HepG2 (cell line): ENCODE results near the gene POLR3GL. TPM values are rescaled to one million over a fixed set of nuclear protein-coding genes. Genes with fewer than 3 reads are reported as not detected.

Source experiments
- ATAC-seq: fragments of 200-7000 bp; cut with Tn5 transposase; 3 replicates; pipeline ENCODE4 v1.9.1; 2020; ENCODE audit warnings: mild to moderate bottlenecking, moderate library complexity
- BruUV-seq: library from RNA; stranded (reverse); fragments of 400-500 nt; replicated peaks from 2 replicates; lab custom pipeline; 2021; lab: Mats Ljungman, UMichigan
- CTCF ChIA-PET: fragments of 300-600 bp; formaldehyde crosslinking; extraction: SDS; loops from one replicate; lab custom pipeline; 2021; ENCODE audit warnings: low total read pairs, inconsistent platforms, low intra/inter-chr PET ratio; lab: Yijun Ruan, JAX
- POLR2A ChIA-PET: fragments of 350-600 bp; sonication (Branson Sonifier 250); formaldehyde crosslinking; loops from one replicate; lab custom pipeline; 2020; ENCODE audit warnings: antibody characterized with exemption, inconsistent platforms; lab: Yijun Ruan, JAX
- DNase-seq: peaks from one replicate; pipeline ENCODE4 v3.0.0-alpha.2; 2015; ENCODE audit warnings: low spot score
- FAIRE-seq: peaks from 3 replicates; lab custom pipeline; 2011; peaks lifted over from hg19 to GRCh38; lab: Jason Lieb, UNC
- H2AFZ ChIP-seq: one replicate; pipeline ENCODE4 v1.6.1; 2011; ENCODE audit warnings: low read length, inconsistent platforms
- H3K27ac ChIP-seq: fragments of 300-600 bp; 3 replicates; pipeline ENCODE4 v1.8.0; 2011; ENCODE audit warnings: mixed run types, mild to moderate bottlenecking, mixed read lengths, low read length, inconsistent platforms; ENCODE audit not compliant: insufficient read depth; ENCODE audit errors: extremely low read length
- H3K27me3 ChIP-seq, 2 experiments: fragments of 200-600 bp in 1 of 2; 2 replicates in 1 of 2; 3 replicates in 1 of 2; pipeline versions ENCODE4 v1.6.0 to v1.8.0; 2011; ENCODE audit warnings: low read length in 2 of 2, mild to moderate bottlenecking in 2 of 2, moderate library complexity in 2 of 2, inconsistent platforms in 1 of 2; ENCODE audit not compliant: insufficient read depth in 2 of 2, control insufficient read depth in 1 of 2
- H3K36me3 ChIP-seq, 2 experiments: fragments of 200-600 bp in 1 of 2; replicated peaks in 1 of 2; 2 replicates in 1 of 2; 3 replicates in 1 of 2; pipeline versions ENCODE4 v1.5.1 to v1.8.0; 2011; ENCODE audit warnings: low read length in 2 of 2, inconsistent platforms in 1 of 2; ENCODE audit not compliant: insufficient read depth in 2 of 2, control insufficient read depth in 1 of 2
- H3K4me1 ChIP-seq: 2 replicates; pipeline ENCODE4 v1.5.1; 2012; ENCODE audit warnings: low read length, inconsistent platforms; ENCODE audit not compliant: insufficient read depth
- H3K4me2 ChIP-seq: 2 replicates; pipeline ENCODE4 v1.6.0; 2011; ENCODE audit warnings: low read depth, low read length, inconsistent platforms
- H3K4me3 ChIP-seq, 3 experiments: fragments of 200-600 bp in 1 of 3; sonication (generic), shearing (Covaris generic) in 1 of 3; replicated peaks in 1 of 3; 2 replicates each; pipeline ENCODE4 v1.5.1; 2011 to 2016; ENCODE audit warnings: low read length in 3 of 3, inconsistent platforms in 2 of 3, low read depth in 2 of 3, mild to moderate bottlenecking in 2 of 3, control low read depth in 1 of 3, mixed read lengths in 1 of 3; ENCODE audit not compliant: insufficient read depth in 1 of 3
- H3K79me2 ChIP-seq: one replicate; pipeline ENCODE4 v1.6.1; 2011; ENCODE audit warnings: low read length, inconsistent platforms; ENCODE audit not compliant: insufficient read depth
- H3K9ac ChIP-seq: 2 replicates; pipeline ENCODE4 v1.6.0; 2011; ENCODE audit warnings: mild to moderate bottlenecking, low read depth, low read length, inconsistent platforms; ENCODE audit not compliant: insufficient read depth
- H3K9me3 ChIP-seq: 2 replicates; pipeline ENCODE4 v1.5.1; 2012; ENCODE audit warnings: mild to moderate bottlenecking, low read length
- H4K20me1 ChIP-seq: 2 replicates; pipeline ENCODE4 v1.6.0; 2011; ENCODE audit warnings: inconsistent platforms, mild to moderate bottlenecking, low read length, moderate library complexity; ENCODE audit not compliant: insufficient read depth
- DMAP1 ChIP-seq: IDR thresholded peaks from 2 replicates; pipeline ENCODE4 v1.6.1; 2016
- HNRNPK ChIP-seq: fragments of 200-400 bp; formaldehyde crosslinking; IDR thresholded peaks from 2 replicates; pipeline ENCODE4 v1.6.1; 2018; ENCODE audit warnings: low read length, low read depth, moderate library complexity, mild to moderate bottlenecking; ENCODE audit not compliant: poor library complexity, severe bottlenecking
- ISL2 ChIP-seq: sonication (generic); formaldehyde crosslinking; IDR thresholded peaks from 2 replicates; pipeline ENCODE4 v1.5.0; 2020; ENCODE audit warnings: missing genetic modification reagents
- PAWR ChIP-seq: sonication (generic); formaldehyde crosslinking; IDR thresholded peaks from 2 replicates; pipeline ENCODE4 v1.4.0; 2020; ENCODE audit warnings: missing genetic modification reagents, mild to moderate bottlenecking, borderline replicate concordance
- ZNF335 ChIP-seq: sonication (generic); formaldehyde crosslinking; IDR thresholded peaks from 2 replicates; pipeline ENCODE4 v1.4.0; 2020; ENCODE audit warnings: missing genetic modification reagents
- ZNF564 ChIP-seq: sonication (generic); formaldehyde crosslinking; IDR thresholded peaks from 2 replicates; pipeline ENCODE4 v1.8.1; 2023; ENCODE audit warnings: mild to moderate bottlenecking, missing genetic modification reagents
- ZNF598 ChIP-seq: sonication (generic); formaldehyde crosslinking; IDR thresholded peaks from 2 replicates; pipeline ENCODE4 v1.5.1; 2020; ENCODE audit warnings: mild to moderate bottlenecking, missing genetic modification reagents, borderline replicate concordance
- WGBS: methylation state at CpG from one replicate; pipeline ENCODE4 v1.1.6; 2017; ENCODE audit warnings: low lambda C conversion rate; 5-methylcytosine and 5-hydroxymethylcytosine counted together
- in situ Hi-C: cut with HindIII; loops from 2 replicates; pipeline ENCODE4 v1.10.0; 2017; ENCODE audit warnings: low pct_unique_long_range_greater_than_20kb; ENCODE audit not compliant: extremely low pct_ligation_motif_present
- intact Hi-C: fragments of 100-400 bp; cut with micrococcal nuclease; formaldehyde crosslinking; loops from one replicate; pipeline ENCODE4 v1.10.0; 2022; ENCODE audit not compliant: unreplicated experiment
- polyA plus RNA-seq, 8 experiments: library from polyadenylated mRNA; depleted of rRNA in 3 of 8; stranded (reverse) in 7 of 8; unstranded in 1 of 8; fragments of >200 nt; fragmentation: Illumina TruSeq in 4 of 8; extraction: Trizol in 4 of 8; gene quantifications; 2 replicates each; pipeline versions ENCODE4 v1.2.1 to v1.2.3, GENCODE V29; 2011 to 2016; ENCODE audit warnings: low read depth in 4 of 8, missing spikeins in 1 of 8, mixed read lengths in 1 of 8; ENCODE audit not compliant: insufficient read depth in 1 of 8
- total RNA-seq, 5 experiments: library from RNA; depleted of rRNA; stranded (reverse); fragments of >200 nt; fragmentation: Illumina TruSeq; extraction: Trizol; gene quantifications; 2 replicates each; pipeline ENCODE4 v1.2.3, GENCODE V29; 2016; ENCODE audit warnings: low read depth in 1 of 5
- TF ChIP-seq, protein P1 (sequence below): sonication (generic); formaldehyde crosslinking; IDR thresholded peaks from 2 replicates; pipeline ENCODE4 v1.9.0; 2021; ENCODE audit warnings: missing genetic modification reagents, borderline replicate concordance

POLR3GL gene
- total and polyA plus RNA-seq, 2 of the 13 experiments (the other 11 are each of a cell fraction or from before 2014, with no cell fraction given), result 11.5 to 12.4 TPM

DNA sequence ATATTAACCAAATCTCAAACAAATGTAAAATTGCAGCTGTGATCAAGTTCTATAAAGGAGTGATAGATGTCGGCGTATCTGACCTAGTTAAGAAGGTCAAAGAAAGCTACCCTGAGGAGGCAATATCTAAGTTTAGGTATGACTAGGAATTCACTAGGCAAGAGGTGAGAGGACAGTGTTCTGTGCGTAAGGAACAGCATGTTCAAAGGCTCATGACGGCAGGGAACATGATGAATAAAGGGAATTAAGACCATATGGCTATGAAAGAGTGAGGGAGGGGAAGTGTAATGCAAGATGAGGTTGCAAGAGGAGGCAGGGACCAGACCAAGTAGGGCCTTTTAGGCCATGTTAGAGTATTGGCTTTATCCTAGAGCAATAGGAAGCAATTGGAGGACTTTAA, 15.3 kb upstream of the POLR3GL start:
- POLR2A ChIA-PET, result interaction anchor here (0.9 to 1.2 kb wide), 3 partner anchors 9 to 22 kb away, joined by 3 to 4 read pairs (median 4); partner anchors contain the start of genes ANKRD34A, LIX1L, POLR3GL and RBM8A
- Histone ChIP-seq H3K4me1 (peaks cover 15% of the 10 kb centered on the region), H4K20me1 (no peaks in the 10 kb centered on the region), H3K4me3 (no peak overlapping the region), H3K36me3 (peaks cover 2 to 6% of the 10 kb centered on the region in 2 experiments; a peak in 3 of 5 replicates), H3K27ac (no peak overlapping the region), H3K4me2 (no peak overlapping the region), H3K9me3 (no peaks in the 10 kb centered on the region), H3K79me2 (peaks cover 3% of the 10 kb centered on the region), H3K9ac (no peak overlapping the region), H2AFZ (no peak overlapping the region), H3K27me3 (no peaks in the 10 kb centered on the region)
- WGBS, result over 99% methylated on average over 4 of the region's 4 CpGs
- no peak for FAIRE-seq
- BruUV-seq, result no TSS peak
- DNase-seq, result no peak
- CTCF ChIA-PET, result no interaction called here
- no peak for ATAC-seq
- TF ChIP-seq ZNF335 (CRISPR knock-in tag) (no peak), DMAP1 (CRISPR knock-in tag) (no peak), HNRNPK (no peak), ZNF564 (CRISPR knock-in tag) (no peak), PAWR (CRISPR knock-in tag) (no peak), ISL2 (CRISPR knock-in tag) (no peak), ZNF598 (CRISPR knock-in tag) (no peak)
- TF ChIP-seq, protein P1, sequence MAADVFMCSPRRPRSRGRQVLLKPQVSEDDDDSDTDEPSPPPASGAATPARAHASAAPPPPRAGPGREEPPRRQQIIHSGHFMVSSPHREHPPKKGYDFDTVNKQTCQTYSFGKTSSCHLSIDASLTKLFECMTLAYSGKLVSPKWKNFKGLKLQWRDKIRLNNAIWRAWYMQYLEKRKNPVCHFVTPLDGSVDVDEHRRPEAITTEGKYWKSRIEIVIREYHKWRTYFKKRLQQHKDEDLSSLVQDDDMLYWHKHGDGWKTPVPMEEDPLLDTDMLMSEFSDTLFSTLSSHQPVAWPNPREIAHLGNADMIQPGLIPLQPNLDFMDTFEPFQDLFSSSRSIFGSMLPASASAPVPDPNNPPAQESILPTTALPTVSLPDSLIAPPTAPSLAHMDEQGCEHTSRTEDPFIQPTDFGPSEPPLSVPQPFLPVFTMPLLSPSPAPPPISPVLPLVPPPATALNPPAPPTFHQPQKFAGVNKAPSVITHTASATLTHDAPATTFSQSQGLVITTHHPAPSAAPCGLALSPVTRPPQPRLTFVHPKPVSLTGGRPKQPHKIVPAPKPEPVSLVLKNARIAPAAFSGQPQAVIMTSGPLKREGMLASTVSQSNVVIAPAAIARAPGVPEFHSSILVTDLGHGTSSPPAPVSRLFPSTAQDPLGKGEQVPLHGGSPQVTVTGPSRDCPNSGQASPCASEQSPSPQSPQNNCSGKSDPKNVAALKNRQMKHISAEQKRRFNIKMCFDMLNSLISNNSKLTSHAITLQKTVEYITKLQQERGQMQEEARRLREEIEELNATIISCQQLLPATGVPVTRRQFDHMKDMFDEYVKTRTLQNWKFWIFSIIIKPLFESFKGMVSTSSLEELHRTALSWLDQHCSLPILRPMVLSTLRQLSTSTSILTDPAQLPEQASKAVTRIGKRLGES (CRISPR knock-in tag), result no peak
- intact Hi-C loops (no loop called here), in situ Hi-C loops (no loop called here)
